HCT116 (cell line): Measurements from ENCODE around the gene NF1. TPM values are rescaled to one million over a fixed set of nuclear protein-coding genes. Genes with fewer than 3 reads are reported as not detected.

Source experiments
- ATAC-seq: fragments of 200-7000 bp; cut with Tn5 transposase; 2 replicates; pipeline ENCODE4 v1.9.1; 2020; ENCODE audit warnings: mild to moderate bottlenecking, moderate library complexity
- BruUV-seq: library from RNA; stranded (reverse); fragments of 400-500 nt; replicated peaks from 2 replicates; lab custom pipeline; 2021; lab: Mats Ljungman, UMichigan
- CTCF ChIA-PET: fragments of 300-600 bp; sonication (Branson Sonifier 250); formaldehyde crosslinking; loops from one replicate; lab custom pipeline; 2021; ENCODE audit warnings: antibody characterized with exemption; lab: Charles Lee
- POLR2A ChIA-PET: fragments of 300-600, 350-600 bp; sonication (Branson Sonifier 250); formaldehyde crosslinking; loops from one replicate; lab custom pipeline; 2021; ENCODE audit warnings: antibody characterized with exemption; lab: Charles Lee
- RAD21 ChIA-PET, 2 experiments: fragments of 300-600 bp; sonication (Branson Sonifier 250); formaldehyde crosslinking; loops; one replicate each; lab custom pipeline; 2023; ENCODE audit warnings: low total read pairs in 2 of 2; ENCODE audit not compliant: uncharacterized antibody in 2 of 2, unreplicated experiment in 2 of 2, low non-redundant PET in 1 of 2; lab: Charles Lee
- DNase-seq: peaks from one replicate; pipeline ENCODE4 v3.0.0-alpha.2; 2010; ENCODE audit warnings: low read depth, low spot score
- H2AFZ ChIP-seq: fragments of 200-600 bp; shearing (Covaris generic), sonication (generic); 2 replicates; pipeline ENCODE4 v1.6.1; 2017; ENCODE audit warnings: low read depth, mixed run types, mixed read lengths, antibody characterized with exemption, low read length; ENCODE audit not compliant: poor library complexity, severe bottlenecking
- H3K27ac ChIP-seq: 2 replicates; pipeline ENCODE4 v1.5.1; 2012; ENCODE audit warnings: low read depth, low read length
- H3K27me3 ChIP-seq: fragments of 200-600 bp; sonication (generic); 2 replicates; pipeline ENCODE4 v1.6.1; 2016; ENCODE audit warnings: mixed run types, low read length, mixed read lengths; ENCODE audit not compliant: insufficient read depth
- H3K36me3 ChIP-seq, 2 experiments: fragments of 200-500 bp in 1 of 2; fragments of 200-600 bp in 1 of 2; sonication (Bioruptor generic) in 1 of 2; sonication (generic) in 1 of 2; 2 replicates each; pipeline versions ENCODE4 v1.5.1 to v1.6.1; 2014 to 2016; ENCODE audit warnings: low read length in 2 of 2, inconsistent platforms in 1 of 2, mixed read lengths in 1 of 2, mixed run types in 1 of 2; ENCODE audit not compliant: insufficient read depth in 2 of 2, control insufficient read depth in 1 of 2
- H3K4me1 ChIP-seq, 2 experiments: fragments of 200-600 bp in 1 of 2; sonication (generic) in 1 of 2; 2 replicates each; pipeline versions ENCODE4 v1.5.1 to v1.6.1; 2012 to 2017; ENCODE audit warnings: low read length in 2 of 2, inconsistent platforms in 1 of 2, mild to moderate bottlenecking in 1 of 2, mixed read lengths in 1 of 2, mixed run types in 1 of 2, moderate library complexity in 1 of 2; ENCODE audit not compliant: insufficient read depth in 2 of 2, control insufficient read depth in 1 of 2
- H3K4me2 ChIP-seq: fragments of 200-600 bp; sonication (generic); 2 replicates; pipeline ENCODE4 v1.6.1; 2017; ENCODE audit warnings: mixed run types, low read length, mixed read lengths
- H3K4me3 ChIP-seq, 2 experiments: fragments of 200-600 bp in 1 of 2; sonication (generic) in 1 of 2; replicated peaks in 1 of 2; 2 replicates each; pipeline ENCODE4 v1.5.1; 2011 to 2016; ENCODE audit warnings: low read length in 2 of 2, control low read depth in 1 of 2, low read depth in 1 of 2, mild to moderate bottlenecking in 1 of 2, mixed read lengths in 1 of 2, mixed run types in 1 of 2
- H3K79me2 ChIP-seq: fragments of 200-600 bp; sonication (generic); 2 replicates; pipeline ENCODE4 v1.6.1; 2017; ENCODE audit warnings: mild to moderate bottlenecking, mixed run types, low read length, moderate library complexity, mixed read lengths; ENCODE audit not compliant: insufficient read depth
- H3K9ac ChIP-seq: fragments of 200-600 bp; sonication (generic); 2 replicates; pipeline ENCODE4 v1.6.1; 2016; ENCODE audit warnings: low read length, mixed read lengths
- H3K9me2 ChIP-seq: fragments of 200-600 bp; sonication (generic), shearing (Covaris generic); 2 replicates; pipeline ENCODE4 v1.6.1; 2017; ENCODE audit warnings: mixed run types, mild to moderate bottlenecking, moderate library complexity; ENCODE audit not compliant: insufficient read depth
- H3K9me3 ChIP-seq, 2 experiments: fragments of 200-500 bp in 1 of 2; fragments of 200-600 bp in 1 of 2; sonication (Bioruptor generic) in 1 of 2; sonication (generic) in 1 of 2; 2 replicates each; pipeline ENCODE4 v1.6.1; 2014 to 2017; ENCODE audit warnings: low read length in 2 of 2, mixed read lengths in 2 of 2, inconsistent platforms in 1 of 2, low read depth in 1 of 2, mild to moderate bottlenecking in 1 of 2, mixed run types in 1 of 2, moderate library complexity in 1 of 2; ENCODE audit not compliant: control insufficient read depth in 1 of 2, insufficient read depth in 1 of 2
- H4K20me1 ChIP-seq: fragments of 200-600 bp; sonication (generic), shearing (Covaris generic); 2 replicates; pipeline ENCODE4 v1.6.1; 2017; ENCODE audit warnings: mixed run types, mild to moderate bottlenecking, moderate library complexity; ENCODE audit not compliant: insufficient read depth
- ATF3 ChIP-seq: IDR thresholded peaks from 2 replicates; pipeline ENCODE4 v1.6.1; 2012
- CBX3 ChIP-seq: IDR thresholded peaks from 2 replicates; pipeline ENCODE4 v1.6.1; 2012; ENCODE audit warnings: low read depth
- CEBPB ChIP-seq: IDR thresholded peaks from 2 replicates; pipeline ENCODE4 v1.6.1; 2012; ENCODE audit warnings: low read depth
- EZH2 ChIP-seq: fragments of 200-600 bp; sonication (generic); IDR thresholded peaks from 2 replicates; pipeline ENCODE4 v1.6.1; 2017; ENCODE audit warnings: antibody characterized with exemption, mixed run types
- POLR2A ChIP-seq: IDR thresholded peaks from 2 replicates; pipeline ENCODE4 v1.7.0; 2011; ENCODE audit warnings: borderline replicate concordance; ENCODE audit not compliant: insufficient read depth, insufficient read length; ENCODE audit errors: extremely low read depth
- POLR2AphosphoS5 ChIP-seq: IDR thresholded peaks from 2 replicates; pipeline ENCODE4 v1.6.1; 2011; ENCODE audit warnings: mild to moderate bottlenecking, low read depth, low read length, moderate library complexity
- RAD21 ChIP-seq: IDR thresholded peaks from 2 replicates; pipeline ENCODE4 v1.6.1; 2012; ENCODE audit warnings: low read depth, mild to moderate bottlenecking
- SRF ChIP-seq: IDR thresholded peaks from 2 replicates; pipeline ENCODE4 v1.6.1; 2012; ENCODE audit warnings: low read depth
- TCF7L2 ChIP-seq: IDR thresholded peaks from 2 replicates; pipeline ENCODE4 v1.7.0; 2011; ENCODE audit warnings: borderline replicate concordance, inconsistent platforms; ENCODE audit not compliant: insufficient read depth, insufficient read length; ENCODE audit errors: extremely low read depth
- ZFX ChIP-seq: fragments of 450-650 bp; IDR thresholded peaks from 2 replicates; pipeline ENCODE4 v1.6.1; 2017
- ZNF274 ChIP-seq: fragments of 200-500 bp; sonication (Bioruptor generic); IDR thresholded peaks from 2 replicates; pipeline ENCODE4 v1.6.1; 2014; ENCODE audit warnings: mild to moderate bottlenecking, low read depth, low read length, inconsistent platforms
- intact Hi-C: fragments of 100-400 bp; cut with micrococcal nuclease; formaldehyde crosslinking; loops from 2 replicates; pipeline ENCODE4 v1.10.0; 2022
- total RNA-seq: library from RNA; stranded (reverse); gene quantifications from one replicate; pipeline ENCODE4 v1.2.1, GENCODE V29; 2021; ENCODE audit not compliant: unreplicated experiment
- TF ChIP-seq, protein P1 (sequence below): IDR thresholded peaks from 2 replicates; pipeline ENCODE4 v1.6.1; 2012

NF1 gene
- total RNA-seq, 1 experiment from 2014 or later: 20.8 TPM

- no peak overlapping the region for H3K4me3 ChIP-seq
- no peaks in the 10 kb centered on the region for H3K4me1 ChIP-seq
- no peaks in the 10 kb centered on the region for H4K20me1 ChIP-seq
- H3K36me3 ChIP-seq: no peaks in the 10 kb centered on the region; a peak in 1 of 4 replicates
- ATAC-seq: no peak
- POLR2A ChIA-PET: no interaction called here
- H3K27me3 ChIP-seq: no peaks in the 10 kb centered on the region
- no peaks in the 10 kb centered on the region for H3K9me2 ChIP-seq
- TF ChIP-seq EZH2: no peak
- no peak for TF ChIP-seq TCF7L2
- no peak for TF ChIP-seq CBX3
- TF ChIP-seq, protein P1, sequence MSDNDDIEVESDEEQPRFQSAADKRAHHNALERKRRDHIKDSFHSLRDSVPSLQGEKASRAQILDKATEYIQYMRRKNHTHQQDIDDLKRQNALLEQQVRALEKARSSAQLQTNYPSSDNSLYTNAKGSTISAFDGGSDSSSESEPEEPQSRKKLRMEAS: no peak
- no peak for TF ChIP-seq ATF3
- no peak for TF ChIP-seq SRF
- no peak for TF ChIP-seq POLR2AphosphoS5
- no peak for TF ChIP-seq POLR2A
- TF ChIP-seq ZNF274: no peak
- no peak for TF ChIP-seq ZFX
- TF ChIP-seq RAD21: no peak
- H3K27ac ChIP-seq: no peak overlapping the region
- H3K9me3 ChIP-seq: no peaks in the 10 kb centered on the region
- no peaks in the 10 kb centered on the region for H3K79me2 ChIP-seq
- RAD21 ChIA-PET: no interaction called here
- no peak overlapping the region for H3K9ac ChIP-seq
- H3K4me2 ChIP-seq: no peak overlapping the region
- CTCF ChIA-PET: no interaction called here
- DNase-seq: no peak
- no TSS peak for BruUV-seq
- intact Hi-C loops: no loop called here
- no peak overlapping the region for H2AFZ ChIP-seq
These were observed 227.2 kb downstream of the NF1 start for GRCh38 chr17:31321966-31322365.

DNA sequence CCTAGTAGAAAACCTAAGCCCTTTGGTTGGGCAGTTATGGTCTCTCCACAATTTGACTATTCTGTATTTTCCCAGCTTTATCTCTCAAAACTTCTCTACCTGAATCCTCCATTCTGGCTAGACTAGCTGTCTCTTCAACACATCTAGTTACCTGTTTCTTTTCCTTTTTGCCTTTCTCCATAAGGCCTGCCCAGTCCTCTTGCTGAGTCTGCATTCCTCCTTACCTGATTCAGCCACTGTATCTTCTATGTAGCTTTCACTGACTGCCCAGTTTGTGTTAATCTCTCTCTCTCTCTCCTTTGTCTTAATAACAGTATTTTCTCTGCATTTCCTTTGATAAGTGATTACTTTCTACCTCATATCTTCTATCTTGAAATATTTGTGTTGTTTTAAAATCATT, 228.8 kb downstream of the NF1 start:
- no TSS peak for BruUV-seq
- DNase-seq: no peak
- ChIA-PET RAD21 (no interaction called here), POLR2A (no interaction called here), CTCF (no interaction called here)
- no peak for ATAC-seq
- intact Hi-C loops: no loop called here
- no peak overlapping the region for H2AFZ ChIP-seq
- H3K9me3 ChIP-seq: no peaks in the 10 kb centered on the region
- H3K36me3 ChIP-seq: peaks cover 0 to 4% of the 10 kb centered on the region in 2 experiments; a peak in 1 of 4 replicates
- H3K79me2 ChIP-seq: no peaks in the 10 kb centered on the region
- H3K4me1 ChIP-seq: no peaks in the 10 kb centered on the region
- no peak overlapping the region for H3K4me3 ChIP-seq
- H3K9ac ChIP-seq: no peak overlapping the region
- no peaks in the 10 kb centered on the region; the same call in 1 of the 2 replicates for H4K20me1 ChIP-seq
- no peak for TF ChIP-seq ZFX
- no peak for TF ChIP-seq CBX3
- TF ChIP-seq RAD21: no peak
- no peak for TF ChIP-seq CEBPB
- H3K27me3 ChIP-seq: no peaks in the 10 kb centered on the region
- H3K27ac ChIP-seq: no peak overlapping the region
- H3K9me2 ChIP-seq: no peaks in the 10 kb centered on the region
- no peak overlapping the region for H3K4me2 ChIP-seq
